ENCODE measurements around the gene CCDC60. TPM values are rescaled to one million over a fixed set of nuclear protein-coding genes. Genes with fewer than 3 reads are reported as not detected.

The CCDC60 gene
- total and polyA plus RNA-seq, 2 experiments from 2014 or later = not detected

GRCh38 chr12:119419381-119419780 lies 84.9 kb downstream of the CCDC60 start:
- no peak overlapping the region for H3K4me2 ChIP-seq (ENCODE audit: unreplicated experiment)
- H3K27me3 ChIP-seq (replicated peaks; ENCODE audit: insufficient read depth) = no peaks in the 10 kb centered on the region
- no peak overlapping the region for H3K9ac ChIP-seq
- no peaks in the 10 kb centered on the region for H3F3A ChIP-seq (ENCODE audit: insufficient read depth)
- TF ChIP-seq EZH2 (IDR thresholded peaks at IDR 0.05; ENCODE audit: insufficient read depth, poor library complexity, severe bottlenecking) (no peak), EZH2phosphoT487 (IDR thresholded peaks at IDR 0.05; ENCODE audit: insufficient read depth, low read depth) (no peak)
- no peaks in the 10 kb centered on the region for H3K9me2 ChIP-seq (ENCODE audit: insufficient read depth)
- no peaks in the 10 kb centered on the region for H3K4me1 ChIP-seq (ENCODE audit: insufficient read depth)
- no peak for DNase-seq
- WGBS, 2 experiments (ENCODE audit: low coverage in 1 of 2, low lambda C conversion rate in 2 of 2, missing lambda C conversion rate in 2 of 2) = 22 to 25% methylated on average over 6 of the region's 6 CpGs
- H3K4me3 ChIP-seq = no peak overlapping the region
- in situ Hi-C loops (cut with MboI) = no loop called here
- no peak overlapping the region for H2AFZ ChIP-seq
- H3K9me3 ChIP-seq (ENCODE audit: low read depth) = no peaks in the 10 kb centered on the region
- H3K36me3 ChIP-seq (ENCODE audit: low read depth) = no peaks in the 10 kb centered on the region
- no peaks in the 10 kb centered on the region for H4K20me1 ChIP-seq (ENCODE audit: insufficient read depth)
- no peaks in the 10 kb centered on the region for H3K79me2 ChIP-seq (ENCODE audit: insufficient read depth)
- H3K27ac ChIP-seq = no peak overlapping the region

GRCh38 chr12:119423285-119423684 lies 88.8 kb downstream of the CCDC60 start:
- H3F3A ChIP-seq (ENCODE audit: insufficient read depth) = no peaks in the 10 kb centered on the region
- H4K20me1 ChIP-seq (ENCODE audit: insufficient read depth) = no peaks in the 10 kb centered on the region
- 5 to 6% methylated on average over 2 of the region's 2 CpGs for WGBS, 2 experiments (ENCODE audit: low coverage in 1 of 2, low lambda C conversion rate in 2 of 2, missing lambda C conversion rate in 2 of 2)
- H3K36me3 ChIP-seq (ENCODE audit: low read depth) = no peaks in the 10 kb centered on the region
- H3K4me2 ChIP-seq (ENCODE audit: unreplicated experiment) = no peak overlapping the region
- in situ Hi-C loops (cut with MboI) = no loop called here
- no peaks in the 10 kb centered on the region for H3K9me3 ChIP-seq (ENCODE audit: low read depth)
- H3K9ac ChIP-seq = no peak overlapping the region
- no peak for DNase-seq
- H2AFZ ChIP-seq = no peak overlapping the region
- no peaks in the 10 kb centered on the region for H3K4me1 ChIP-seq (ENCODE audit: insufficient read depth)
- no peak for TF ChIP-seq EZH2phosphoT487 (IDR thresholded peaks at IDR 0.05; ENCODE audit: insufficient read depth, low read depth)
- no peak for TF ChIP-seq EZH2 (IDR thresholded peaks at IDR 0.05; ENCODE audit: insufficient read depth, poor library complexity, severe bottlenecking)
- no peak overlapping the region for H3K4me3 ChIP-seq
- no peaks in the 10 kb centered on the region for H3K79me2 ChIP-seq (ENCODE audit: insufficient read depth)
- no peaks in the 10 kb centered on the region for H3K27me3 ChIP-seq (replicated peaks; ENCODE audit: insufficient read depth)
- no peaks in the 10 kb centered on the region for H3K9me2 ChIP-seq (ENCODE audit: insufficient read depth)
- no peak overlapping the region for H3K27ac ChIP-seq

- H3K36me3 ChIP-seq (ENCODE audit: low read depth) = no peaks in the 10 kb centered on the region
- H3K4me3 ChIP-seq = no peak overlapping the region
- DNase-seq = no peak
- in situ Hi-C loops (cut with MboI) = no loop called here
- H3K9ac ChIP-seq = no peak overlapping the region
- H3K9me2 ChIP-seq (ENCODE audit: insufficient read depth) = no peaks in the 10 kb centered on the region
- no peak for TF ChIP-seq EZH2 (IDR thresholded peaks at IDR 0.05; ENCODE audit: insufficient read depth, poor library complexity, severe bottlenecking)
- no peak for TF ChIP-seq EZH2phosphoT487 (IDR thresholded peaks at IDR 0.05; ENCODE audit: insufficient read depth, low read depth)
- no peaks in the 10 kb centered on the region for H3K27me3 ChIP-seq (replicated peaks; ENCODE audit: insufficient read depth)
- no peaks in the 10 kb centered on the region for H3K79me2 ChIP-seq (ENCODE audit: insufficient read depth)
- no peaks in the 10 kb centered on the region for H3F3A ChIP-seq (ENCODE audit: insufficient read depth)
- no peak overlapping the region for H2AFZ ChIP-seq
- H3K4me2 ChIP-seq (ENCODE audit: unreplicated experiment) = no peak overlapping the region
- no peaks in the 10 kb centered on the region for H4K20me1 ChIP-seq (ENCODE audit: insufficient read depth)
- WGBS, 2 experiments (ENCODE audit: low coverage in 1 of 2, low lambda C conversion rate in 2 of 2, missing lambda C conversion rate in 2 of 2) = 2 to 11% methylated on average over 3 of the region's 3 CpGs
- no peaks in the 10 kb centered on the region for H3K9me3 ChIP-seq (ENCODE audit: low read depth)
- no peaks in the 10 kb centered on the region for H3K4me1 ChIP-seq (ENCODE audit: insufficient read depth)
- H3K27ac ChIP-seq = no peak overlapping the region
These were observed 91.1 kb downstream of the CCDC60 start for GRCh38 chr12:119425623-119426022.

- TF ChIP-seq EZH2 (IDR thresholded peaks at IDR 0.05; ENCODE audit: insufficient read depth, poor library complexity, severe bottlenecking) (no peak), EZH2phosphoT487 (IDR thresholded peaks at IDR 0.05; ENCODE audit: insufficient read depth, low read depth) (no peak)
- Histone ChIP-seq H4K20me1 (ENCODE audit: insufficient read depth) (no peaks in the 10 kb centered on the region), H3K4me3 (no peak overlapping the region), H3K27me3 (replicated peaks; ENCODE audit: insufficient read depth) (no peaks in the 10 kb centered on the region), H3K36me3 (ENCODE audit: low read depth) (no peaks in the 10 kb centered on the region), H3K9me2 (ENCODE audit: insufficient read depth) (no peaks in the 10 kb centered on the region), H3K4me2 (ENCODE audit: unreplicated experiment) (no peak overlapping the region), H3K9ac (no peak overlapping the region), H3K79me2 (ENCODE audit: insufficient read depth) (no peaks in the 10 kb centered on the region), H3K9me3 (ENCODE audit: low read depth) (no peaks in the 10 kb centered on the region), H3F3A (ENCODE audit: insufficient read depth) (no peaks in the 10 kb centered on the region), H3K27ac (no peak overlapping the region), H3K4me1 (ENCODE audit: insufficient read depth) (no peaks in the 10 kb centered on the region), H2AFZ (no peak overlapping the region)
- DNase-seq = no peak
- in situ Hi-C loops (cut with MboI) = no loop called here
- WGBS, 2 experiments (ENCODE audit: low coverage in 1 of 2, low lambda C conversion rate in 2 of 2, missing lambda C conversion rate in 2 of 2) = 34 to 45% methylated on average over 5 of the region's 5 CpGs
These were observed 96.6 kb downstream of the CCDC60 start for GRCh38 chr12:119431151-119431550.

- Histone ChIP-seq H3K36me3 (ENCODE audit: low read depth) (no peaks in the 10 kb centered on the region), H3K9me2 (ENCODE audit: insufficient read depth) (no peaks in the 10 kb centered on the region), H3K4me1 (ENCODE audit: insufficient read depth) (no peaks in the 10 kb centered on the region), H3K9ac (no peak overlapping the region), H3K79me2 (ENCODE audit: insufficient read depth) (no peaks in the 10 kb centered on the region), H3K27me3 (replicated peaks; ENCODE audit: insufficient read depth) (no peaks in the 10 kb centered on the region), H3K27ac (no peak overlapping the region), H3K9me3 (ENCODE audit: low read depth) (no peaks in the 10 kb centered on the region), H3F3A (ENCODE audit: insufficient read depth) (no peaks in the 10 kb centered on the region), H4K20me1 (ENCODE audit: insufficient read depth) (no peaks in the 10 kb centered on the region), H3K4me3 (no peak overlapping the region), H2AFZ (no peak overlapping the region), H3K4me2 (ENCODE audit: unreplicated experiment) (no peak overlapping the region)
- no peak for TF ChIP-seq EZH2 (IDR thresholded peaks at IDR 0.05; ENCODE audit: insufficient read depth, poor library complexity, severe bottlenecking)
- TF ChIP-seq EZH2phosphoT487 (IDR thresholded peaks at IDR 0.05; ENCODE audit: insufficient read depth, low read depth) = no peak
- in situ Hi-C loops (cut with MboI) = no loop called here
- no peak for DNase-seq
- 45 to 47% methylated on average over 9 of the region's 9 CpGs for WGBS, 2 experiments (ENCODE audit: low coverage in 1 of 2, low lambda C conversion rate in 2 of 2, missing lambda C conversion rate in 2 of 2)
These were observed 98.4 kb downstream of the CCDC60 start for GRCh38 chr12:119432949-119433348.

Data from GM23248 (cell line).